ENCODE data around the gene OOSP1.

- no peak for TF ChIP-seq POLR2A (IDR thresholded peaks at IDR 0.05)
- TF ChIP-seq, protein P1, sequence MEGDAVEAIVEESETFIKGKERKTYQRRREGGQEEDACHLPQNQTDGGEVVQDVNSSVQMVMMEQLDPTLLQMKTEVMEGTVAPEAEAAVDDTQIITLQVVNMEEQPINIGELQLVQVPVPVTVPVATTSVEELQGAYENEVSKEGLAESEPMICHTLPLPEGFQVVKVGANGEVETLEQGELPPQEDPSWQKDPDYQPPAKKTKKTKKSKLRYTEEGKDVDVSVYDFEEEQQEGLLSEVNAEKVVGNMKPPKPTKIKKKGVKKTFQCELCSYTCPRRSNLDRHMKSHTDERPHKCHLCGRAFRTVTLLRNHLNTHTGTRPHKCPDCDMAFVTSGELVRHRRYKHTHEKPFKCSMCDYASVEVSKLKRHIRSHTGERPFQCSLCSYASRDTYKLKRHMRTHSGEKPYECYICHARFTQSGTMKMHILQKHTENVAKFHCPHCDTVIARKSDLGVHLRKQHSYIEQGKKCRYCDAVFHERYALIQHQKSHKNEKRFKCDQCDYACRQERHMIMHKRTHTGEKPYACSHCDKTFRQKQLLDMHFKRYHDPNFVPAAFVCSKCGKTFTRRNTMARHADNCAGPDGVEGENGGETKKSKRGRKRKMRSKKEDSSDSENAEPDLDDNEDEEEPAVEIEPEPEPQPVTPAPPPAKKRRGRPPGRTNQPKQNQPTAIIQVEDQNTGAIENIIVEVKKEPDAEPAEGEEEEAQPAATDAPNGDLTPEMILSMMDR (IDR thresholded peaks at IDR 0.05) = no peak
These were observed 45.0 kb downstream of the OOSP1 start for GRCh38 chr11:59983212-59983611.

Data from testis (tissue), 2 donors.